Measurements from ENCODE around the gene BICDL2. TPM values are rescaled to one million over a fixed set of nuclear protein-coding genes. Genes with fewer than 3 reads are reported as not detected.

BICDL2 gene, protein sequence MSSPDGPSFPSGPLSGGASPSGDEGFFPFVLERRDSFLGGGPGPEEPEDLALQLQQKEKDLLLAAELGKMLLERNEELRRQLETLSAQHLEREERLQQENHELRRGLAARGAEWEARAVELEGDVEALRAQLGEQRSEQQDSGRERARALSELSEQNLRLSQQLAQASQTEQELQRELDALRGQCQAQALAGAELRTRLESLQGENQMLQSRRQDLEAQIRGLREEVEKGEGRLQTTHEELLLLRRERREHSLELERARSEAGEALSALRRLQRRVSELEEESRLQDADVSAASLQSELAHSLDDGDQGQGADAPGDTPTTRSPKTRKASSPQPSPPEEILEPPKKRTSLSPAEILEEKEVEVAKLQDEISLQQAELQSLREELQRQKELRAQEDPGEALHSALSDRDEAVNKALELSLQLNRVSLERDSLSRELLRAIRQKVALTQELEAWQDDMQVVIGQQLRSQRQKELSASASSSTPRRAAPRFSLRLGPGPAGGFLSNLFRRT
- not detected in 2 replicates for total RNA-seq

GRCh38 chr16:3036726-3037315 lies at the start of gene BICDL2:
BICDL2 (minus strand) TSS chr16:3036944; CDS start chr16:3035496, 1,448 bp downstream.

GRCh38 chr16:3065069-3065741 lies 28.5 kb upstream of the BICDL2 start, which contains the start of gene IL32:
IL32 (plus strand) TSS chr16:3065640; CDS start chr16:3065812, 172 bp downstream.

GRCh38 chr16:3045758-3046640 lies 9.3 kb upstream of the BICDL2 start, which contains the start of gene MMP25:
MMP25 (plus strand) TSS chr16:3046561; CDS start chr16:3046918, 357 bp downstream.

DNA sequence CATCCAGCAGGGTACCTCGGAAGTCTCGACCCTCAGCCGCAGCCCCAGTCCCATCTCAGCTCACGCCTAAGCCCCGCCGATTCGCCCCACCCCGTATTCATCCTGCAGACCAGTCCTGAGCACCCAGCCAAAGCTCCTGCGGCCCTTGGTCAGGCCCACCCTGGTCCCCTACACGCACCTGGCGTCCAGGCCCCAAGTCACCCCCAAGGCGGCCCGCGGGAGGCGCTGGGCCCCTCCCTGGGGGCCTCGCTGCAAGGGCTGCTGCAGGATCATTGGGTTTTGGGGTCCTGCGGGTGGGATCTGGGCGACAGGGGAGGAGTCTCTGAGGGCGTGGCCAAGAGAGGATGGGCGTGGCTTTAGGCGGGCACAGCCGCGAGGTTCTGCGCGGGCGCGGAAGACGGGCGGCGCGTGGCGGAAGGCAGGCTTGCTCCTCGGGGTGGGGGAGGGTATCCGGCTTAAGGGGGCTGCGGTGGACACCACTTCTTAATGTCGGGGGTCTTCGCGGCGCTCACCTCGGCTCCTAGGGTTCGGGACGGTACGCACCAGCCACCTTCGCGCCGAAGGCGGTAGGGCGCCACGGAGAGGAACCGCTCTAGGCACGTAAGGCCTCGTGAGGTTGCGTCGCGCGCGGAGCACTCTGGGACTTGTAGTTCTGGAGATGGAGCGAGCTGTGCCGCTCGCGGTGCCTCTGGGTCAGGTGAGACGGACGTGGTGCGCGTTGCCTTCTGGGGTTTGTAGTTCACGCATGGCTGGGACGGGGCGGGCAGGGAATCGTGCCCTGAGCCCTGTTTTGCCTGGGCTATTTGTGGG lies 12.9 kb downstream of the BICDL2 start, which contains the start of the genes HCFC1R1 and THOC6:
TSS of gene HCFC1R1 (minus strand) at position 274 of the 810 bp plus-strand sequence. CDS start at position 273, 1 bp downstream.
TSS of gene THOC6 (plus strand) at position 367 of the 810 bp plus-strand sequence. CDS start at position 659, 292 bp downstream.

GRCh38 chr16:3020247-3020603 lies 16.5 kb downstream of the BICDL2 start, which contains the start of gene TNFRSF12A:
TNFRSF12A (plus strand) TSS chr16:3020368; CDS start chr16:3020398, 30 bp downstream.

GRCh38 chr16:3017794-3018506 lies 18.8 kb downstream of the BICDL2 start, which contains the start of gene CLDN6:
CLDN6 (minus strand) TSS chr16:3018183; CDS start chr16:3016021, 2,162 bp downstream.

GRCh38 chr16:3012828-3013420 lies 23.8 kb downstream of the BICDL2 start, which contains the start of gene CLDN9:
CLDN9 (plus strand) TSS chr16:3012923; CDS start chr16:3013363, 440 bp downstream.

GRCh38 chr16:2980227-2981176 lies 56.2 kb downstream of the BICDL2 start, which contains the start of gene PKMYT1:
PKMYT1 (minus strand) TSS chr16:2980446; CDS start chr16:2979657, 789 bp downstream.

Other genes with a start within 250 kb of the BICDL2 start
- not detected in 2 replicates for gene PRSS33, start 249.4 kb downstream of the BICDL2 start, total RNA-seq
- gene PRSS41, start 238.5 kb downstream of the BICDL2 start, total RNA-seq = not detected in 2 replicates
- gene PRSS21, start 219.7 kb downstream of the BICDL2 start, total RNA-seq = 0.20 and 1.2 TPM in 2 replicates
- gene ZG16B, start 206.6 kb downstream of the BICDL2 start, total RNA-seq = 1.5 and 3.1 TPM in 2 replicates
- gene PRSS22, start 178.8 kb downstream of the BICDL2 start, total RNA-seq = not detected in 2 replicates
- 50.6 and 67.3 TPM in 2 replicates for gene FLYWCH2, start 153.7 kb downstream of the BICDL2 start, total RNA-seq
- 41.5 and 51.1 TPM in 2 replicates for gene FLYWCH1, start 125.0 kb downstream of the BICDL2 start, total RNA-seq
- gene KREMEN2, start 72.7 kb downstream of the BICDL2 start, total RNA-seq = not detected in 2 replicates
- 23.8 and 24.1 TPM in 2 replicates for gene PAQR4, start 67.6 kb downstream of the BICDL2 start, total RNA-seq
- 28.1 and 31.3 TPM in 2 replicates for gene PKMYT1, start 56.5 kb downstream of the BICDL2 start, total RNA-seq
- not detected in 2 replicates for gene CLDN9, start 24.0 kb downstream of the BICDL2 start, total RNA-seq
- gene CLDN6, start 18.8 kb downstream of the BICDL2 start, total RNA-seq = 0.15 TPM in 1 of 2 replicates, not detected in the other
- gene TNFRSF12A, start 16.6 kb downstream of the BICDL2 start, total RNA-seq = 174 and 225 TPM in 2 replicates
- gene HCFC1R1, start 13.0 kb downstream of the BICDL2 start, total RNA-seq = 18.6 and 24.1 TPM in 2 replicates
- 30.9 and 37.2 TPM in 2 replicates for gene THOC6, start 12.9 kb downstream of the BICDL2 start, total RNA-seq
- gene MMP25, start 9.6 kb upstream of the BICDL2 start, total RNA-seq = under 0.01 and 0.15 TPM in 2 replicates
- gene IL32, start 28.7 kb upstream of the BICDL2 start, total RNA-seq = 824 and 885 TPM in 2 replicates
- not detected in 2 replicates for gene ZSCAN10, start 62.4 kb upstream of the BICDL2 start, total RNA-seq
- gene ZNF205, start 75.6 kb upstream of the BICDL2 start, total RNA-seq = 14.7 and 16.0 TPM in 2 replicates
- gene ZNF213, start 98.1 kb upstream of the BICDL2 start, total RNA-seq = 4.8 and 4.9 TPM in 2 replicates
- 0.13 and 1.9 TPM in 2 replicates for gene OR1F1, start 151.3 kb upstream of the BICDL2 start, total RNA-seq
- 5.8 and 6.4 TPM in 2 replicates for gene ZNF200, start 198.2 kb upstream of the BICDL2 start, total RNA-seq
- gene MEFV, start 219.7 kb upstream of the BICDL2 start, total RNA-seq = not detected in 2 replicates
- gene ZNF263, start 246.5 kb upstream of the BICDL2 start, total RNA-seq = 23.6 and 27.9 TPM in 2 replicates